ENCODE measurements around the gene MAP4K3.

MAP4K3 gene

GRCh38 chr2:39202639-39203369 is 234.3 kb downstream of the MAP4K3 start:
- no peak for DNase-seq (ENCODE audit: low read depth in 3 of 3, low spot score in 1 of 3)
